Measurements from ENCODE around the gene LAMTOR5. TPM values are rescaled to one million over a fixed set of nuclear protein-coding genes. Genes with fewer than 3 reads are reported as not detected.

The LAMTOR5 gene
- total and polyA plus RNA-seq, 10 of the 15 experiments (the other 5 are each of a cell fraction or from before 2014, with no cell fraction given) = 64.1 to 613 (median 315) TPM

GRCh38 chr1:110390096-110390495 is 17.4 kb downstream of the LAMTOR5 start:
- intact Hi-C loops (cut with micrococcal nuclease; ENCODE audit: unreplicated experiment) (no loop called here), in situ Hi-C loops (cut with MboI) (no loop called here)
- FAIRE-seq (no peak), ATAC-seq (no peak), DNase-seq (ENCODE audit: low read depth, low spot score) (no peak)
- TF ChIP-seq ZNF622 (IDR thresholded peaks at IDR 0.05) = no peak
- no peak for TF ChIP-seq MTA2 (IDR thresholded peaks at IDR 0.05; ENCODE audit: low read depth)
- TF ChIP-seq CHD1 (IDR thresholded peaks at IDR 0.05; ENCODE audit: low read depth, low read length) = no peak
- no peak for TF ChIP-seq NR2F1 (conservative IDR thresholded peaks at IDR 0.05)
- TF ChIP-seq PAX5 (IDR thresholded peaks at IDR 0.05; ENCODE audit: borderline replicate concordance, low read depth, low read length) = no peak
- no peak for TF ChIP-seq ETV6 (conservative IDR thresholded peaks at IDR 0.05 in 1 of 2, IDR thresholded peaks at IDR 0.05 in 1 of 2; ENCODE audit: borderline replicate concordance in 1 of 2, low read depth in 1 of 2)
- TF ChIP-seq MYC (IDR thresholded peaks at IDR 0.05; ENCODE audit: insufficient read depth, insufficient read length, insufficient replicate concordance, low read length, severe bottlenecking) = no peak
- TF ChIP-seq, protein P1, sequence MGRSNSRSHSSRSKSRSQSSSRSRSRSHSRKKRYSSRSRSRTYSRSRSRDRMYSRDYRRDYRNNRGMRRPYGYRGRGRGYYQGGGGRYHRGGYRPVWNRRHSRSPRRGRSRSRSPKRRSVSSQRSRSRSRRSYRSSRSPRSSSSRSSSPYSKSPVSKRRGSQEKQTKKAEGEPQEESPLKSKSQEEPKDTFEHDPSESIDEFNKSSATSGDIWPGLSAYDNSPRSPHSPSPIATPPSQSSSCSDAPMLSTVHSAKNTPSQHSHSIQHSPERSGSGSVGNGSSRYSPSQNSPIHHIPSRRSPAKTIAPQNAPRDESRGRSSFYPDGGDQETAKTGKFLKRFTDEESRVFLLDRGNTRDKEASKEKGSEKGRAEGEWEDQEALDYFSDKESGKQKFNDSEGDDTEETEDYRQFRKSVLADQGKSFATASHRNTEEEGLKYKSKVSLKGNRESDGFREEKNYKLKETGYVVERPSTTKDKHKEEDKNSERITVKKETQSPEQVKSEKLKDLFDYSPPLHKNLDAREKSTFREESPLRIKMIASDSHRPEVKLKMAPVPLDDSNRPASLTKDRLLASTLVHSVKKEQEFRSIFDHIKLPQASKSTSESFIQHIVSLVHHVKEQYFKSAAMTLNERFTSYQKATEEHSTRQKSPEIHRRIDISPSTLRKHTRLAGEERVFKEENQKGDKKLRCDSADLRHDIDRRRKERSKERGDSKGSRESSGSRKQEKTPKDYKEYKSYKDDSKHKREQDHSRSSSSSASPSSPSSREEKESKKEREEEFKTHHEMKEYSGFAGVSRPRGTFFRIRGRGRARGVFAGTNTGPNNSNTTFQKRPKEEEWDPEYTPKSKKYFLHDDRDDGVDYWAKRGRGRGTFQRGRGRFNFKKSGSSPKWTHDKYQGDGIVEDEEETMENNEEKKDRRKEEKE (IDR thresholded peaks at IDR 0.05) = no peak
- no peak for TF ChIP-seq STAT1 (conservative IDR thresholded peaks at IDR 0.05)
- no peak for TF ChIP-seq RB1 (IDR thresholded peaks at IDR 0.05; ENCODE audit: borderline replicate concordance)
- no peak for TF ChIP-seq EGR1 (IDR thresholded peaks at IDR 0.05; ENCODE audit: borderline replicate concordance in 1 of 2, low read depth in 2 of 2, low read length in 2 of 2)
- no peak for TF ChIP-seq TCF3 (IDR thresholded peaks at IDR 0.05; ENCODE audit: borderline replicate concordance, insufficient read depth, low read depth, low read length)
- no peak for TF ChIP-seq HDGF (IDR thresholded peaks at IDR 0.05)
- TF ChIP-seq ASH2L (IDR thresholded peaks at IDR 0.05; ENCODE audit: borderline replicate concordance, low read depth) = no peak
- TF ChIP-seq KDM1A (IDR thresholded peaks at IDR 0.05; ENCODE audit: borderline replicate concordance) = no peak
- TF ChIP-seq BHLHE40 (IDR thresholded peaks at IDR 0.05; ENCODE audit: borderline replicate concordance in 1 of 2, low read depth in 2 of 2, low read length in 1 of 2) = no peak
- ChIA-PET RAD21 (ENCODE audit: unreplicated experiment) (interaction anchor here (1.0 kb wide), 1 partner anchor 49 kb away, joined by 3 read pairs; no protein-coding TSS in a partner anchor), SMC1A (ENCODE audit: uncharacterized antibody, unreplicated experiment) (no interaction called here), CTCF (no interaction called here), POLR2A (no interaction called here)
- Histone ChIP-seq H3K27ac (ENCODE audit: control insufficient read depth, insufficient read depth) (no peak overlapping the region), H3K4me2 (ENCODE audit: control insufficient read depth, insufficient read depth) (no peak overlapping the region), H3K9ac (ENCODE audit: control insufficient read depth, insufficient read depth, low read length) (no peak overlapping the region), H4K20me1 (ENCODE audit: control insufficient read depth, insufficient read depth) (no peaks in the 10 kb centered on the region), H3K4me1 (ENCODE audit: control insufficient read depth, insufficient read depth, low read length) (peaks cover 11% of the 10 kb centered on the region), H3K79me2 (ENCODE audit: control insufficient read depth, insufficient read depth, low read length) (no peaks in the 10 kb centered on the region), H3K36me3 (ENCODE audit: control insufficient read depth in 2 of 2, insufficient read depth in 2 of 2, low read length in 1 of 2) (peaks cover 0 to 4% of the 10 kb centered on the region in 2 experiments; a peak in 1 of 4 replicates), H2AFZ (ENCODE audit: control insufficient read depth, low read depth, low read length) (no peak overlapping the region), H3K4me3 (no peak overlapping the region), H3K9me3 (replicated peaks; ENCODE audit: control insufficient read depth, insufficient read depth, low read length) (no peaks in the 10 kb centered on the region), H3K27me3 (replicated peaks in 1 of 2; ENCODE audit: control insufficient read depth in 2 of 2, insufficient read depth in 2 of 2, low read length in 1 of 2) (no peaks in the 10 kb centered on the region)
- 98% methylated on average over 6 of the region's 6 CpGs for WGBS (ENCODE audit: insufficient coverage, insufficient replicate concordance, low lambda C conversion rate, missing lambda C conversion rate)
- no TSS peak for BruUV-seq (replicated peaks)
